HEK293T (cell line): ENCODE results near the gene THSD4.

Experiments used
- BHLHE40 ChIP-seq: fragments of 450-650 bp; IDR thresholded peaks from 2 replicates; pipeline ENCODE4 v1.6.1; 2016; ENCODE audit warnings: mild to moderate bottlenecking, moderate library complexity, borderline replicate concordance
- FOXA1 ChIP-seq: fragments of 450-650 bp; IDR thresholded peaks from 2 replicates; pipeline ENCODE4 v1.6.1; 2016; ENCODE audit warnings: mild to moderate bottlenecking
- HDGF ChIP-seq: fragments of 450-650 bp; IDR thresholded peaks from 2 replicates; pipeline ENCODE4 v1.6.1; 2017; ENCODE audit warnings: antibody characterized with exemption, borderline replicate concordance
- SUZ12 ChIP-seq: fragments of 450-650 bp; IDR thresholded peaks from 2 replicates; pipeline ENCODE4 v1.6.1; 2016; ENCODE audit warnings: mild to moderate bottlenecking
- TARDBP ChIP-seq: fragments of 450-650 bp; IDR thresholded peaks from 2 replicates; pipeline ENCODE4 v1.6.1; 2016
- ZNF384 ChIP-seq: fragments of 450-650 bp; IDR thresholded peaks from 2 replicates; pipeline ENCODE4 v1.6.1; 2016

GRCh38 chr15:71111181-71111565 lies 4.1 kb upstream of the THSD4 start:
- TF ChIP-seq BHLHE40 (no peak), SUZ12 (no peak), ZNF384 (no peak), TARDBP (no peak), HDGF (no peak), FOXA1 (no peak)
